Spinal cord (tissue), 10 donors: ENCODE data around the gene FLYWCH2. TPM values are rescaled to one million over a fixed set of nuclear protein-coding genes. Genes with fewer than 3 reads are reported as not detected.

Experiments used
- DNase-seq, 6 donors: peaks; one replicate each; pipeline versions ENCODE4 v3.0.0 to v3.0.0-alpha.2; 2013 to 2015; ENCODE audit warnings: low spot score in 6 of 6, low read depth in 4 of 6
- H3K27ac ChIP-seq: one replicate; pipeline ENCODE4 v1.5.1; 2013; ENCODE audit warnings: low read depth, low read length, control low read depth
- H3K27me3 ChIP-seq: one replicate; pipeline ENCODE4 v1.6.1; 2013; ENCODE audit warnings: low read length; ENCODE audit not compliant: control insufficient read depth, insufficient read depth
- H3K36me3 ChIP-seq: one replicate; pipeline ENCODE4 v1.6.1; 2013; ENCODE audit warnings: low read length; ENCODE audit not compliant: control insufficient read depth, insufficient read depth
- H3K4me1 ChIP-seq: one replicate; pipeline ENCODE4 v1.6.1; 2013; ENCODE audit warnings: low read length; ENCODE audit not compliant: control insufficient read depth, insufficient read depth
- H3K4me3 ChIP-seq: one replicate; pipeline ENCODE4 v1.5.1; 2013; ENCODE audit warnings: low read depth, low read length, control low read depth
- H3K9me3 ChIP-seq: one replicate; pipeline ENCODE4 v1.6.1; 2013; ENCODE audit warnings: low read length; ENCODE audit not compliant: control insufficient read depth, insufficient read depth
- WGBS: methylation state at CpG from one replicate; pipeline ENCODE4 v1.1.5; 2013; ENCODE audit warnings: missing lambda C conversion rate; ENCODE audit not compliant: insufficient coverage; 5-methylcytosine and 5-hydroxymethylcytosine counted together
- polyA plus RNA-seq, 2 donors: library from polyadenylated mRNA; unstranded; fragments of 120-200 nt; gene quantifications; one replicate each; pipeline ENCODE4 v1.2.1, GENCODE V29; 2013; ENCODE audit not compliant: insufficient read length in 2 of 2
- total RNA-seq, 2 donors: library from RNA; depleted of rRNA in 1 of 2; stranded (reverse); fragments of 120-200 nt in 1 of 2; fragments of >200 nt in 1 of 2; gene quantifications; one replicate each; pipeline versions ENCODE4 v1.2.3 to v1.2.4, GENCODE V29; 2013 to 2014
- donor health status: healthy.

Gene FLYWCH2
- total and polyA plus RNA-seq, 4 donors, result 28.1 to 63.1 (median 60.7) TPM

- WGBS, result 86% methylated on average over 5 of the region's 6 CpGs
- H3K36me3 ChIP-seq, result no peaks in the 10 kb centered on the region
- no peak overlapping the region for H3K27ac ChIP-seq
- peaks cover 14% of the 10 kb centered on the region for H3K4me1 ChIP-seq
- H3K4me3 ChIP-seq, result no peak overlapping the region
- peaks cover 5% of the 10 kb centered on the region for H3K9me3 ChIP-seq
- DNase-seq, result no peak
- H3K27me3 ChIP-seq, result no peaks in the 10 kb centered on the region
These were observed 3.0 kb upstream of the FLYWCH2 start for GRCh38 chr16:2879854-2880508.

- peak overlapping the region; percentile 78 for H3K4me3 ChIP-seq
- peaks cover 3% of the 10 kb centered on the region for H3K36me3 ChIP-seq
- H3K4me1 ChIP-seq, result peaks cover 14% of the 10 kb centered on the region
- H3K27ac ChIP-seq, result peak overlapping the region; percentile 98
- H3K9me3 ChIP-seq, result peaks cover 5% of the 10 kb centered on the region
- no peaks in the 10 kb centered on the region for H3K27me3 ChIP-seq
- DNase-seq, result peak in 2 of 6 donors; percentile 15 to 67
- 6% methylated on average over 49 of the region's 52 CpGs for WGBS
These were observed 999 bp upstream of the FLYWCH2 start for GRCh38 chr16:2881783-2882649.

GRCh38 chr16:2883458-2883908 lies 468 bp downstream of the FLYWCH2 start:
- peak overlapping the region; percentile 98 for H3K27ac ChIP-seq
- H3K4me3 ChIP-seq, result peak overlapping the region; percentile 78
- peaks cover 7% of the 10 kb centered on the region for H3K36me3 ChIP-seq
- peaks cover 5% of the 10 kb centered on the region for H3K9me3 ChIP-seq
- no peaks in the 10 kb centered on the region for H3K27me3 ChIP-seq
- 0% methylated on average over 31 of the region's 31 CpGs for WGBS
- H3K4me1 ChIP-seq, result peaks cover 14% of the 10 kb centered on the region
- DNase-seq, result peak in 3 of 6 donors; percentile 4 to 61 (median 28)

GRCh38 chr16:2884041-2884451 lies 1.0 kb downstream of the FLYWCH2 start:
- Histone ChIP-seq H3K36me3 (peaks cover 7% of the 10 kb centered on the region), H3K9me3 (peaks cover 5% of the 10 kb centered on the region), H3K4me1 (peaks cover 14% of the 10 kb centered on the region), H3K27ac (peak overlapping the region; percentile 98), H3K27me3 (no peaks in the 10 kb centered on the region), H3K4me3 (peak overlapping the region; percentile 78)
- DNase-seq, result peak in 1 of 6 donors; percentile 2
- 57% methylated on average over 12 of the region's 18 CpGs for WGBS

GRCh38 chr16:2894231-2894630 lies 11.2 kb downstream of the FLYWCH2 start:
- 86% methylated on average over 31 of the region's 31 CpGs for WGBS
- Histone ChIP-seq H3K27me3 (no peaks in the 10 kb centered on the region), H3K9me3 (peaks cover 1% of the 10 kb centered on the region), H3K4me1 (no peaks in the 10 kb centered on the region), H3K4me3 (no peak overlapping the region), H3K27ac (no peak overlapping the region), H3K36me3 (peaks cover 56% of the 10 kb centered on the region)
- no peak for DNase-seq

- H3K27me3 ChIP-seq, result no peaks in the 10 kb centered on the region
- peaks cover 72% of the 10 kb centered on the region for H3K36me3 ChIP-seq
- H3K4me1 ChIP-seq, result no peaks in the 10 kb centered on the region
- no peak for DNase-seq
- H3K9me3 ChIP-seq, result no peaks in the 10 kb centered on the region
- 59% methylated on average over 4 of the region's 4 CpGs for WGBS
- H3K4me3 ChIP-seq, result no peak overlapping the region
- H3K27ac ChIP-seq, result no peak overlapping the region
These were observed 12.8 kb downstream of the FLYWCH2 start for GRCh38 chr16:2895813-2896212.

- 95% methylated on average over 19 of the region's 19 CpGs for WGBS
These were observed 13.5 kb downstream of the FLYWCH2 start for GRCh38 chr16:2896480-2897010.

GRCh38 chr16:2897110-2897509 lies 14.1 kb downstream of the FLYWCH2 start:
- peaks cover 74% of the 10 kb centered on the region for H3K36me3 ChIP-seq
- WGBS, result 91% methylated on average over 5 of the region's 7 CpGs

More at GRCh38 chr16:2896480-2897010, 13.5 kb downstream of the FLYWCH2 start:
- no peak overlapping the region for H3K4me3 ChIP-seq
- no peaks in the 10 kb centered on the region for H3K4me1 ChIP-seq
- H3K27me3 ChIP-seq, result no peaks in the 10 kb centered on the region
- H3K36me3 ChIP-seq, result peaks cover 74% of the 10 kb centered on the region
- H3K27ac ChIP-seq, result no peak overlapping the region
- H3K9me3 ChIP-seq, result no peaks in the 10 kb centered on the region
- DNase-seq, result no peak

GRCh38 chr16:2898831-2899563 lies 16.0 kb downstream of the FLYWCH2 start:
- H3K4me3 ChIP-seq, result no peak overlapping the region
- WGBS, result 47% methylated on average over 7 of the region's 10 CpGs
- H3K27me3 ChIP-seq, result no peaks in the 10 kb centered on the region
- H3K4me1 ChIP-seq, result peaks cover 6% of the 10 kb centered on the region
- H3K27ac ChIP-seq, result no peak overlapping the region
- H3K36me3 ChIP-seq, result peaks cover 70% of the 10 kb centered on the region
- H3K9me3 ChIP-seq, result no peaks in the 10 kb centered on the region
- DNase-seq, result no peak

More at GRCh38 chr16:2897110-2897509, 14.1 kb downstream of the FLYWCH2 start:
- H3K9me3 ChIP-seq, result no peaks in the 10 kb centered on the region
- H3K27me3 ChIP-seq, result no peaks in the 10 kb centered on the region
- H3K4me1 ChIP-seq, result no peaks in the 10 kb centered on the region
- no peak for DNase-seq
- no peak overlapping the region for H3K4me3 ChIP-seq
- no peak overlapping the region for H3K27ac ChIP-seq
